ENCODE data around the gene AQP3. TPM values are rescaled to one million over a fixed set of nuclear protein-coding genes. Genes with fewer than 3 reads are reported as not detected.

The AQP3 gene
- total RNA-seq, 4 donors from 2014 or later: 4.2 to 12.7 (median 6.8) TPM

DNA sequence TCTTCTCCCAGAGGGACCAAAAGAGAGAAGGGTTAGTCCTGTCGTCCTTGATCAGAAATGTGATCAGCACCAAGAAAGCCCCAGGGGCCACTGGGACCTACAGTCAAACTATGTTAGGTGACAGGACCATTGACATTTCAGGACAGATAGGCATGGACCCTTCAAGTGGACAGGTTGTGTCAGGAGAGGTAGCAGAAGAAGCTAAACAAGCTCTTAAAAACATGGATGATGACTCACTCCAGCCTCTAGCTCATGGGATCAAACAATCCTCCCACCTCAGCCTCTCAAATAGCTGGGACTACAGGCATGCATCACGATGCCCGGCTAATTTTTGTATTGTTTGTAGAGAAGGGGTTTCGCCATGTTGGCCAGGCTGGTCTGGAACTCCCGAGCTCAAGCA lies 2.3 kb upstream of the AQP3 start:
- intact Hi-C loops (cut with DNase I): no loop called here
- H3K9me3 ChIP-seq: no peaks in the 10 kb centered on the region
- H3K27ac ChIP-seq (replicated peaks in 1 of 4): no peak overlapping the region
- H3K4me3 ChIP-seq: no peak overlapping the region
- no peaks in the 10 kb centered on the region for H3K36me3 ChIP-seq
- peaks cover 0 to 8% (median 0%) of the 10 kb centered on the region in 4 donors for H3K27me3 ChIP-seq
- TF ChIP-seq, protein P1, sequence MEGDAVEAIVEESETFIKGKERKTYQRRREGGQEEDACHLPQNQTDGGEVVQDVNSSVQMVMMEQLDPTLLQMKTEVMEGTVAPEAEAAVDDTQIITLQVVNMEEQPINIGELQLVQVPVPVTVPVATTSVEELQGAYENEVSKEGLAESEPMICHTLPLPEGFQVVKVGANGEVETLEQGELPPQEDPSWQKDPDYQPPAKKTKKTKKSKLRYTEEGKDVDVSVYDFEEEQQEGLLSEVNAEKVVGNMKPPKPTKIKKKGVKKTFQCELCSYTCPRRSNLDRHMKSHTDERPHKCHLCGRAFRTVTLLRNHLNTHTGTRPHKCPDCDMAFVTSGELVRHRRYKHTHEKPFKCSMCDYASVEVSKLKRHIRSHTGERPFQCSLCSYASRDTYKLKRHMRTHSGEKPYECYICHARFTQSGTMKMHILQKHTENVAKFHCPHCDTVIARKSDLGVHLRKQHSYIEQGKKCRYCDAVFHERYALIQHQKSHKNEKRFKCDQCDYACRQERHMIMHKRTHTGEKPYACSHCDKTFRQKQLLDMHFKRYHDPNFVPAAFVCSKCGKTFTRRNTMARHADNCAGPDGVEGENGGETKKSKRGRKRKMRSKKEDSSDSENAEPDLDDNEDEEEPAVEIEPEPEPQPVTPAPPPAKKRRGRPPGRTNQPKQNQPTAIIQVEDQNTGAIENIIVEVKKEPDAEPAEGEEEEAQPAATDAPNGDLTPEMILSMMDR (IDR thresholded peaks at IDR 0.05): no peak
- TF ChIP-seq EP300 (IDR thresholded peaks at IDR 0.05): no peak
- no peak for TF ChIP-seq POLR2A (IDR thresholded peaks at IDR 0.05; ENCODE audit: low read depth)
- TF ChIP-seq POLR2AphosphoS5 (IDR thresholded peaks at IDR 0.05): no peak
- H3K4me1 ChIP-seq: peaks cover 19 to 27% (median 22%) of the 10 kb centered on the region in 4 donors
- WGBS: 87% methylated on average over 5 of the region's 5 CpGs
- no peak for DNase-seq (ENCODE audit: extremely low spot score)

GRCh38 chr9:33447799-33448553 lies 583 bp upstream of the AQP3 start:
- H3K27me3 ChIP-seq: peaks cover 0 to 8% (median 0%) of the 10 kb centered on the region in 4 donors
- WGBS: 31% methylated on average over 14 of the region's 20 CpGs

DNA sequence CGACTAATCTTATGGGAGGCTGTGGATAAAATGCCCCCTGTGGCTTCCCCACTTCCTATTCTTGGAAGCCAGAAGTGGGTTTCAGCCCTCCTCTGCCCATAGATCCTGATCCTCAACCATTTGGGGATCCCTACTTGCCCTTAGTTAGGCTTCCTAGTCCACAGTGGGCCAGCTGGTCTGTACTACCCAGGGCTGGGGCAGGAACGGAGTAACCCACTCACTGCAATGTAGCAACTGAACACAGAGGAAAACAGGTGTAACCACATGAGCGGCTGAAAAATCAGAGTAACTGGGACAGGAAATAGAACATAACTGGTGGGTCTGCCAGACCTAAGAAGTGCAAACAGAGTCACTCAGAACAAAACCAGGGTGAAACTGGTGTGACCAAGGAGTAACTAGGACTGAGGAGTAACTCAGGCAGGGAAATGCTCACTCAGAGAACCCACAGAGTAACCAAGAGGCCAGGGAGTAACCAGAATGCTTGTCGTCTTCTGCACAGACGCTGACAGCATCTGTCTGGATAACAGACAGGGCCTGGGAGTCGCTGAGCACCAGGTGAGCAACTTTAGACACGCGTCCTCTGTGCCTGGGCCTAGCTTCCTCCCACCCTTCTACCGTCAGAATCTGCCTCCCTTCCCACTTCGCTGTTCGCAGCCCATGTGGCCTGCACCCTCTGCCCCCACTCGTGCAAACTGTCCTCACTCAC lies 1.0 kb downstream of the AQP3 start:
- H3K9me3 ChIP-seq: no peaks in the 10 kb centered on the region
- peak overlapping the region; percentile 52 to 67 (median 54) for H3K4me3 ChIP-seq
- H3K4me1 ChIP-seq: peaks cover 19 to 24% (median 22%) of the 10 kb centered on the region in 4 donors
- DNase-seq (ENCODE audit: extremely low spot score): no peak
- intact Hi-C loops (cut with DNase I): no loop called here
- H3K36me3 ChIP-seq: peaks cover 0 to 19% (median 2%) of the 10 kb centered on the region in 4 donors
- TF ChIP-seq, protein P1 (IDR thresholded peaks at IDR 0.05): no peak
- no peak for TF ChIP-seq EP300 (IDR thresholded peaks at IDR 0.05)
- TF ChIP-seq POLR2AphosphoS5 (IDR thresholded peaks at IDR 0.05): no peak
- no peak for TF ChIP-seq POLR2A (IDR thresholded peaks at IDR 0.05; ENCODE audit: low read depth)
- WGBS: 75% methylated on average over 12 of the region's 12 CpGs
- peaks cover 0 to 8% (median 0%) of the 10 kb centered on the region in 4 donors for H3K27me3 ChIP-seq
- peak overlapping the region in 2 of 4 donors; percentile 35 to 62 for H3K27ac ChIP-seq (replicated peaks in 1 of 4)

More at GRCh38 chr9:33447799-33448553, 583 bp upstream of the AQP3 start:
- Histone ChIP-seq H3K9me3 (no peaks in the 10 kb centered on the region), H3K36me3 (peaks cover 0 to 7% (median 0%) of the 10 kb centered on the region in 4 donors), H3K4me3 (peak overlapping the region; percentile 52 to 67 (median 54)), H3K4me1 (peaks cover 19 to 26% (median 22%) of the 10 kb centered on the region in 4 donors), H3K27ac (replicated peaks in 1 of 4) (peak overlapping the region in 2 of 4 donors; percentile 36 to 62)
- DNase-seq (ENCODE audit: extremely low spot score): no peak
- TF ChIP-seq POLR2AphosphoS5 (IDR thresholded peaks at IDR 0.05): no peak
- no peak for TF ChIP-seq EP300 (IDR thresholded peaks at IDR 0.05)
- no peak for TF ChIP-seq POLR2A (IDR thresholded peaks at IDR 0.05; ENCODE audit: low read depth)
- TF ChIP-seq, protein P1 (IDR thresholded peaks at IDR 0.05): no peak
- intact Hi-C loops (cut with DNase I): no loop called here

DNA sequence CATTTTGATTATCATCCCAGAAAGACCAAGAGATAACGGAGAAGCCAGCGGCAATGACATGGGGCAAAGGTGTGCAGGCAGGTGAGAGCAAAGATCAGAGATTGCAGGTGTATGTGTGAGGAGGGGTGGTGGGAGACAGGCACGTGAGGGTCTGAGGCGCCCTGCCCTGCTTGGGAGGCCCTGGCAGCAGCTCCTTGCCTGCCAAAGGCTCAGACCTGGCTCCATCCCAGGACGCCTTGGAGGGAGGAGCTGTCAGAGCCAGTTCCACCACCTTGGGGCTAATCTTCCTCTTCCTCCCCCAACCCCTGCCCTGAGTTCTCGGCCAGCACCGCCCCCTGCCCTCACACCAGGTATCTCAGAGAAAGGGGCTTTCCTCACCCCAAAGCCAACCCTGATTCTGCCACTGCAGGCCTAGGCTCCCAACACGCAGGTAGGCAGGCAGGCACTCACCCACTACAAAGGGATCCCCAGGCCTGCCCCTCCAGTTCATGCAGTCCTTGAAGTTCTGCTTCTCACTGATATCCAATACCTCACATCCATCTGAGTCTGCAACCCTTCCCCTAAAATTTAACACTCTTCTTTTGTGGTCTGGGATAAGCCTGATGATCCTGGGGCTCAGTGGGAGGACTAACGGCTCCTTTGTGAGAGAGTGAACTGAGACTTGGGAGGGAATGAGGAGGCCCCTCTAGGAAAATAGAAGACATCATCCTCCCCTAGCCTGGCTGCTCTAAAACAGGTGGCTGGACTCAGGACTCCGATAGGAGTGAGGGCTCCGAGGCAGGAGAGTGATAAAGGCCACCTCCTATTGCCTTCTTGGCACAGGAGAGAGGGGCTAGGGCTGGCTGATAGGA lies 1.8 kb downstream of the AQP3 start:
- H3K36me3 ChIP-seq: peaks cover 0 to 19% (median 2%) of the 10 kb centered on the region in 4 donors
- peak overlapping the region in 1 of 4 donors; percentile 67 for H3K4me3 ChIP-seq
- H3K4me1 ChIP-seq: peaks cover 19 to 24% (median 22%) of the 10 kb centered on the region in 4 donors
- no peak overlapping the region for H3K27ac ChIP-seq (replicated peaks in 1 of 4)
- DNase-seq (ENCODE audit: extremely low spot score): no peak
- TF ChIP-seq POLR2A (IDR thresholded peaks at IDR 0.05; ENCODE audit: low read depth): no peak
- TF ChIP-seq EP300 (IDR thresholded peaks at IDR 0.05): no peak
- TF ChIP-seq, protein P1 (IDR thresholded peaks at IDR 0.05): no peak
- TF ChIP-seq POLR2AphosphoS5 (IDR thresholded peaks at IDR 0.05): no peak
- H3K9me3 ChIP-seq: no peaks in the 10 kb centered on the region
- intact Hi-C loops (cut with DNase I): no loop called here
- 91% methylated on average over 9 of the region's 11 CpGs for WGBS
- peaks cover 0 to 8% (median 0%) of the 10 kb centered on the region in 4 donors for H3K27me3 ChIP-seq

Measured in esophagus muscularis mucosa (tissue), 4 donors.